GM12864 (cell line): Measurements from ENCODE around the gene NPPC.
"Not testable (repeated sequence)": the region's sequence is repeated elsewhere in the genome, so short reads cannot be mapped to it uniquely, and the experiment has no call there.

Experiments used
- DNase-seq: peaks from one replicate; pipeline ENCODE4 v3.0.0-alpha.2; 2011; ENCODE audit warnings: low read depth
- H3K4me3 ChIP-seq: 2 replicates; pipeline ENCODE4 v1.5.1; 2011; ENCODE audit warnings: mild to moderate bottlenecking, low read depth, low read length, control low read depth
- TF ChIP-seq, protein P1 (sequence below): IDR thresholded peaks from 2 replicates; pipeline ENCODE4 v1.5.1; 2011; ENCODE audit warnings: low read depth, mild to moderate bottlenecking, moderate library complexity, low read length, control low read depth, inconsistent platforms; ENCODE audit errors: missing control alignments

NPPC gene

DNA sequence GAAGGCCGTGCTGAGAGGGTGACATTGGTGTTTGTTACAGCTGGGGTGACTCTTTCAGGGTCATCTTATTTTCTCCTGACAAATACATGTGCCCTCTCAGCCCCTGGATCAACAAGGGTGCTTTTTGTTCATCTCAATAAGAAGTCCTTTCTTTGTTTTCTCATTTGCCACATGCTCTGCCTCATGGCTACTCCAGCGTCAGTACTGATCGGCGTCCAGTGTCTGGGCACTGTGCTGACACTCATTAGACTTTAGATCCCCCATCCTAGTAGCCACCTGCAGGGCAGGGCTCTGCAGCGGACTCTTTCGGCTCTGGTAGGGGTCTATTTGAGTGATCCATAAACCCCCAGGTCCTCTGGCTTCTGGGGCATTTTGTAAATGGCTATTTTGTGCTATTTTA is 38.4 kb downstream of the NPPC start:
- DNase-seq = no peak
- H3K4me3 ChIP-seq = no peak overlapping the region
- TF ChIP-seq, protein P1, sequence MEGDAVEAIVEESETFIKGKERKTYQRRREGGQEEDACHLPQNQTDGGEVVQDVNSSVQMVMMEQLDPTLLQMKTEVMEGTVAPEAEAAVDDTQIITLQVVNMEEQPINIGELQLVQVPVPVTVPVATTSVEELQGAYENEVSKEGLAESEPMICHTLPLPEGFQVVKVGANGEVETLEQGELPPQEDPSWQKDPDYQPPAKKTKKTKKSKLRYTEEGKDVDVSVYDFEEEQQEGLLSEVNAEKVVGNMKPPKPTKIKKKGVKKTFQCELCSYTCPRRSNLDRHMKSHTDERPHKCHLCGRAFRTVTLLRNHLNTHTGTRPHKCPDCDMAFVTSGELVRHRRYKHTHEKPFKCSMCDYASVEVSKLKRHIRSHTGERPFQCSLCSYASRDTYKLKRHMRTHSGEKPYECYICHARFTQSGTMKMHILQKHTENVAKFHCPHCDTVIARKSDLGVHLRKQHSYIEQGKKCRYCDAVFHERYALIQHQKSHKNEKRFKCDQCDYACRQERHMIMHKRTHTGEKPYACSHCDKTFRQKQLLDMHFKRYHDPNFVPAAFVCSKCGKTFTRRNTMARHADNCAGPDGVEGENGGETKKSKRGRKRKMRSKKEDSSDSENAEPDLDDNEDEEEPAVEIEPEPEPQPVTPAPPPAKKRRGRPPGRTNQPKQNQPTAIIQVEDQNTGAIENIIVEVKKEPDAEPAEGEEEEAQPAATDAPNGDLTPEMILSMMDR = no peak

DNA sequence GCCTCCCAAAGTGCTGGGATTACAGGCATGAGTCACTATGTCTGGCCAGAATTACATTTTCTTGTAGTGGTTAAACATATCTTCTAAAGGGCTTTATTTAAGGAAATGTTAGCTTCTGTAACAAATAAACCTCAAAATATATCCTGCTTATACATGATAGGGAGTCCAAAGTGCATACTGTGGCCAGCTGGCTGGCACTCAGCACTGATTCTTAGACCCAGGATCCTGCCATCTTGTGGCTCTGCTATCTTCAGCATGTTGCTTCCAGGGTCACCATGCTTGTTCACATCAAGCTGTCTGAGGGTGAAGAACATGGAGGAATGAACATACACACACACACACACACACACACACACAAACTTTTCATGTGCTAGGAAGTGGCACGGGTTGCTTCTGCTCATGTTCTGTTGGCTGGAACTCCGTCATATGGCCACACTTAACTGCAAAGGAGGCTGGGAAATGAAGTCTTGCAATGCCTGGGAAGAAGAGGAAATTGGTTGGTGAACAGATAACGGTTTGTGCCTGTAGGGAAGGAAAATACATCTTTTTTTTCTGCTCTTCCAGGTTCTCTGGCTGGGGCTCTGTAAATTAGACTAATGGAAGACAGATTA is 40.0 kb downstream of the NPPC start:
- no peak overlapping the region for H3K4me3 ChIP-seq
- no peak for DNase-seq
- TF ChIP-seq, protein P1 = no peak

DNA sequence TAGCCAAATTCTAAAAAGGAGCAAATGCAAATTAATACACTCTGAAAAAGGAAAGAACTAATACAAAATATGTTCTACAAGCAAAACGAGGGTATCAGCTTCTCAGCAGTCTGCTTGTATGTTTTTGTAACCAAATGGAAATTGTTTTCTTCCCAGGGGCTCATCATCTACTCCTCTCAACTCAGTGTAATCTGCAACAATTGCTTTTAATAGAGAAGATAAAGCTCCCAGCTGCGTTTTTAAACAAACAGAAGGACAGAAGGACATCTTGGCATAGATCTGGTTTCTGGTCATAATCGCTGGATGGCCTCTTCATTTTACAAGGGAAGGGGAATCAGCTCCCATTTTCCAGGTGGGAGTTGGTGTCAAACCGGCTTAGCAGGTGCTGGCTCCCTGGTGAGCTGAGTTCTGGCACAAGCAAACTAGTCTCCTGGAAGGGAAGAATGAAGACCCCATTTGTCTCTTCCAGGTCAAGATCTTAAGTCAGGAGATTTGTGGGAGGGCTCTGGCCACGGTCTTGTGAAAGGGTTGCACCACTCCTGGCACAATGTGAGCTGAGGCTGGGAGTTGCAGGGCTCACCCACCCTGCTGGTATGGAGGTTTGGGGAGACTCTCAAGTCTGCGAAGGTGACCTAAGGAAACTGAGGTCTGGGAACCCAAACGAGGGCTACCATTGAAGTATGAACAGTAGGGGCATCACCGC is 41.6 kb downstream of the NPPC start:
- TF ChIP-seq, protein P1 = no peak
- no peak overlapping the region for H3K4me3 ChIP-seq
- DNase-seq = no peak

DNA sequence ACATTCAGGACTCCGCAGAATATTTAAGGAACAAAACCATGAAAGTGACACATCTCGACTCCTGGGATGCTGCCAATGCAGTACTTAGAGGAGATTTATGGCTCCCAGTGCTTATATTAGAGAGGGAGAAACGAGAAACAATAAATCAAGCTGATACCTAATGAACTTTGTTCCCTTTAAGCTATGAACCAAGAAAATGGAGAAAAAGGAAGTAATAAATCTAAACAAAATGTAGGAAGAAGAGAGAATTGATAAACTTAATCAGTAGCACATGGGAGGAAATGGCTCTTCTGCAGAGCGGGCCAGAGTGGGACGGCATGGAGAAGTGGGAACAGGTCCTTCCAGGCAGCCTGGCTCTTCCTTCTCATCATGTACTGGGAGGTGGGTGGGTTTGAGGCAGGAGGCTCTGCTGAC is 42.7 kb downstream of the NPPC start:
- H3K4me3 ChIP-seq = no peak overlapping the region
- DNase-seq = no peak
- TF ChIP-seq, protein P1 = no peak

DNA sequence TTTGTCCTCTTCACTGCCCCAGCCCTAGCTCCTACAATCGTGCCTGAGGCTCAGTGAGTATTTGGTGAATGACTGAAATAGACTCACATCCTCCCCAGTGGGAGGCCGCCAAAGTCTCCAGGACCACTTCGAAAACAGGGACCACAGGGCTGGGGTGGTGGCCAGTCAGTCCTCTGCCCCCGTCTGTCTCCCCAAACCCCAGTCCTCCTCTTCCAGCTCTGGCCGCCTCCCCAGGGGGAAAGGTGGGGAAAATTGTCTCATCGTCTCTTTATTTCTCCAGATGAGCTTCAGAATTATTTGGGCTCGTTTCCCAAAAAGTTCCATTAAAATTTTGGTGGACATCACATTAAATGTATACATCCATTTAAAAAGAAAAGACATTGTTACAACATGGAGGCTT is 43.5 kb downstream of the NPPC start:
- no peak for DNase-seq
- H3K4me3 ChIP-seq = no peak overlapping the region
- TF ChIP-seq, protein P1 = no peak

DNA sequence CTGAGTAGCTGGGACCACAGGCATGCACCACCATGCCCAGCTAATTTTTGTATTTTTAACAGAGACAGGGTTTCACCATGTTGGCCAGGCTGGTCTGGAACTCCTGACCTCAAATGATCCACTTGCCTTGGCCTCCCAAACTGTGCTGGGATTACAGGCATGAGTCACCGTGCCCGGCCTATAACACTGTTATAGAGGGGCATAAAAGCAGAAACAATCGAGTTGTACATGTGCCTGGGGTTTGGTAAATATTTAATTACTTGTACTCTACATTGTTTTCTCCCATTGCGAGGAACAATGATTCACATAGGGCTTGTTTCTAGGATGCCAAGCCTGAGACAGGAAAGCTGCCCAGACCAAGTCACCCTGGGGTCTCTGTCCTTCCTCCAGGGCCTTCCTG is 45.8 kb downstream of the NPPC start:
- not testable (repeated sequence) for H3K4me3 ChIP-seq, DNase-seq

DNA sequence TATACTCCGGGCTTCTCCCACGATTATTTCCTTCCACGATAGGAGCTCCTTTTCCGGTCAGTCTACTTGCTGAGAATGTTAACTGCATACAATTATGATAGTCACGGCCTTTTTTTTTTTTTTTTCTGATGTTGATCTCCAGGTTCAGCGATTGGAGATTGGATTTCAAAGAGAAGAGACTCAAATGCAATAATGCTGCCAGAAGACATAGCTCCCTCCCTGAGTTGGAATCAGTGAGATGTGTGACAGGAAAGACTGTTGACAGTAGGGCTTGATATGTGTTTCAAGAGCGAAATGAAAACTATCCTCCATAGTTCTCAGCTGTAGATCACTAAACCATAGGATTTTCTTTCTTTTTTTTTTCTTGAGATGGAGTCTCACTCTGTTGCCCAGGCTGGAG is 47.0 kb downstream of the NPPC start:
- no peak overlapping the region for H3K4me3 ChIP-seq
- DNase-seq = no peak
- TF ChIP-seq, protein P1 = no peak
